SH-SY5Y (cell line): Measurements from ENCODE around the gene NLRP12.

Experiments
- GATA2 ChIP-seq: IDR thresholded peaks from 2 replicates; pipeline ENCODE4 v1.6.1; 2011; ENCODE audit warnings: mild to moderate bottlenecking, low read depth, low read length
- GATA3 ChIP-seq: IDR thresholded peaks from 2 replicates; pipeline ENCODE4 v1.6.1; 2011; ENCODE audit warnings: low read depth, mild to moderate bottlenecking, low read length, moderate library complexity

- no peak for TF ChIP-seq GATA2
- TF ChIP-seq GATA3 = no peak
These were observed 43.3 kb upstream of the NLRP12 start, which contains the start of gene MYADM for GRCh38 chr19:53867225-53868090.
